Stimulated activated memory B cell treated with anti-CD40 and anti-IgM and Interleukin-4, amounts not matched to agents 10 μg/mL and 1 μg/mL and 100 μg/mL, for 72 hours (primary cell): ENCODE data around the gene DCDC1.

Experiments
- ATAC-seq: fragments of 150-1000 bp; cut with Tn5 transposase; 2 replicates; pipeline ENCODE4 v1.10.0; 2021
- H3K27ac Mint-ChIP-seq: one replicate; pipeline ENCODE4 v1.8.0; 2022; ENCODE audit warnings: mild to moderate bottlenecking, mixed read lengths
- H3K27me3 Mint-ChIP-seq: one replicate; pipeline ENCODE4 v1.8.0; 2022; ENCODE audit warnings: mixed read lengths
- H3K36me3 Mint-ChIP-seq: one replicate; pipeline ENCODE4 v1.8.0; 2022; ENCODE audit warnings: mixed read lengths
- H3K4me1 Mint-ChIP-seq: one replicate; pipeline ENCODE4 v1.8.0; 2022; ENCODE audit warnings: mixed read lengths
- H3K4me3 Mint-ChIP-seq: one replicate; pipeline ENCODE4 v1.8.0; 2022; ENCODE audit warnings: mild to moderate bottlenecking, moderate library complexity, mixed read lengths
- H3K9me3 Mint-ChIP-seq: one replicate; pipeline ENCODE4 v1.8.0; 2022; ENCODE audit warnings: mixed read lengths

Gene DCDC1

DNA sequence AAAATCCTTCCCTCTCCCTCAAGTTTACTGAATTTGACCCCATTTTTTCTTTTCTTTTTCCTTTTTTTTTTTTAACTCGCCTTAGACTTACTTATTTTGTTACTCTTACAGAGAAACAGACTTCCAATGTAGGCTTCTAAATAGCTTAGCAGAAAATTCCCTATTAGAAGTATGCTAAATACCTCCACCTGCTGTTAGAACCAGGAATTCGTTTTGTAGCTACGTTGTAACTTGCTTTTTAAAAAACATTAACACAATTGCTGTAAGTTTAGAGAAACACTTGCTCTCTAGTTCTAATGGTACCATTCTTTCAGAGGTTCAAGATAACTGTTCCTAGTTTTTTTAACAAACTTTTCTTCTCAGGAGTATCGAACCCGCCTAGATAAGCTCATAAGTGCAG, 324.2 kb downstream of the DCDC1 start:
- Mint-ChIP-seq H3K4me1 (no peaks in the 10 kb centered on the region), H3K4me3 (no peak overlapping the region), H3K27me3 (no peaks in the 10 kb centered on the region), H3K27ac (no peak overlapping the region), H3K36me3 (no peaks in the 10 kb centered on the region), H3K9me3 (no peaks in the 10 kb centered on the region)
- ATAC-seq = no peak

- Mint-ChIP-seq H3K36me3 (no peaks in the 10 kb centered on the region), H3K27me3 (no peaks in the 10 kb centered on the region), H3K27ac (no peak overlapping the region), H3K9me3 (no peaks in the 10 kb centered on the region), H3K4me3 (no peak overlapping the region), H3K4me1 (no peaks in the 10 kb centered on the region)
- ATAC-seq = no peak
These were observed 339.3 kb downstream of the DCDC1 start for GRCh38 chr11:31030138-31030792.

DNA sequence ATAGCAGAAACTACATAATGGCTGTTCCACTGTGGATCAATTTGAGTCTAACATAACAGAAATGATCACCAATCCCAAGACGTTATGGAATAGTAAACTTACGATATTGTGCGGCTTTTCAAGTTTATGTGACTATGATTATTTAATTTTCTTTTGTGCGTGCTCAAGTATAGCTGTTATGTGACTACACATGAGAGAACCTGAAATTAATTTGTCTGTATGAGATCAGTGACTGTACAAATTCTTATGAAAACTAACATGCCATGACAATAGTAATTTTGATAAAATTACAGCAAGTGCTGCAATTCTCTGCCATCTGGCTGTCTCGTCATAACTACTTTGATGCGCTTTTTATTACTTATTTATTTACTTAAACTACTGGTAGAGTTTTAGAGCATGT, 343.2 kb downstream of the DCDC1 start:
- no peaks in the 10 kb centered on the region for H3K9me3 Mint-ChIP-seq
- H3K4me1 Mint-ChIP-seq = no peaks in the 10 kb centered on the region
- H3K36me3 Mint-ChIP-seq = no peaks in the 10 kb centered on the region
- ATAC-seq = no peak
- no peaks in the 10 kb centered on the region for H3K27me3 Mint-ChIP-seq
- no peak overlapping the region for H3K27ac Mint-ChIP-seq
- no peak overlapping the region for H3K4me3 Mint-ChIP-seq

DNA sequence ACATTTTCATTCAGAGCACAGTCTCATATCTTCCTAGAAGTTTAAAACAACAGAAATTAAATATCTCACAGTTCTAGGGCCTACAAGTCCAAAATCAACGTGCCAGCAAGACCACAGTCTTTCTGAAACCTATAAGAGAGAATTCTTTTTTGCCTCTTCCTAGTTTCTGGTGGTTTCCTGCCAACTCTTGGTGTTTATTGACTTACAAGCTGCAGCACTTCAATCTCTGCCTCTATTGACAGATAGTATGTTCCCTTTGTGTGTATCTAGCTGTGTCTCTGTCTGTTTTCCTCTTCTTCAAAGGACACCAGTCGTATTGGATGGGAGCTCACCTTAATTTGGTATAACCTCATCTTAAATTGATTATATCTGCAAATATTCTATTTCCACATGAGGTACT, 347.5 kb downstream of the DCDC1 start:
- Mint-ChIP-seq H3K9me3 (no peaks in the 10 kb centered on the region), H3K27ac (no peak overlapping the region), H3K27me3 (no peaks in the 10 kb centered on the region), H3K36me3 (no peaks in the 10 kb centered on the region), H3K4me3 (no peak overlapping the region), H3K4me1 (no peaks in the 10 kb centered on the region)
- no peak for ATAC-seq

GRCh38 chr11:31019786-31020185, 349.8 kb downstream of the DCDC1 start:
- Mint-ChIP-seq H3K4me1 (no peaks in the 10 kb centered on the region), H3K27me3 (no peaks in the 10 kb centered on the region), H3K4me3 (no peak overlapping the region), H3K9me3 (no peaks in the 10 kb centered on the region), H3K27ac (no peak overlapping the region), H3K36me3 (no peaks in the 10 kb centered on the region)
- no peak for ATAC-seq

GRCh38 chr11:31005202-31005601, 364.3 kb downstream of the DCDC1 start:
- Mint-ChIP-seq H3K27me3 (no peaks in the 10 kb centered on the region), H3K4me3 (no peak overlapping the region), H3K4me1 (no peaks in the 10 kb centered on the region), H3K27ac (no peak overlapping the region), H3K36me3 (no peaks in the 10 kb centered on the region), H3K9me3 (peaks cover 4% of the 10 kb centered on the region)
- no peak for ATAC-seq

- no peak for ATAC-seq
These were observed 368.1 kb downstream of the DCDC1 start for GRCh38 chr11:31001427-31001826.

GRCh38 chr11:31000381-31000780, 369.2 kb downstream of the DCDC1 start:
- peaks cover 3% of the 10 kb centered on the region for H3K9me3 Mint-ChIP-seq
- H3K27ac Mint-ChIP-seq = no peak overlapping the region
- H3K27me3 Mint-ChIP-seq = no peaks in the 10 kb centered on the region
- H3K36me3 Mint-ChIP-seq = no peaks in the 10 kb centered on the region
- ATAC-seq = no peak
- H3K4me1 Mint-ChIP-seq = no peaks in the 10 kb centered on the region
- H3K4me3 Mint-ChIP-seq = no peak overlapping the region

More at GRCh38 chr11:31001427-31001826, 368.1 kb downstream of the DCDC1 start:
- Mint-ChIP-seq H3K27ac (no peak overlapping the region), H3K9me3 (peaks cover 7% of the 10 kb centered on the region), H3K4me1 (no peaks in the 10 kb centered on the region), H3K36me3 (no peaks in the 10 kb centered on the region), H3K4me3 (no peak overlapping the region), H3K27me3 (no peaks in the 10 kb centered on the region)

DNA sequence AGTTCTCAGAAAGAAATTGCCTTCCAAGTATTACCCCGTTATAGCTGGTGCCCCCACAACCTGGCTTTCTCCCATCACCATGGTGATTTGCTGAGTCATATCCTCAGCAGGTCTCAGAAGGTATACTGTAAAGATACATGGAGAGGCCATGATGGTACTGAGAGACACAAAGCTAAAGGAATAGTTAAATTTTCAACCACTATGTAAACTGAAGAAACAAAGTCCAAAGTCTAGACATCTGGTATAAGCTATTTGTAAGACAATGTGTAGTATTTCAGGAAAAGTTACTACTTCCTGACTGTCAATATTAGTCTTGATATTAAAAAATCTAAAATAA, 377.1 kb downstream of the DCDC1 start:
- no peaks in the 10 kb centered on the region for H3K36me3 Mint-ChIP-seq
- H3K27me3 Mint-ChIP-seq = no peaks in the 10 kb centered on the region
- no peak overlapping the region for H3K27ac Mint-ChIP-seq
- H3K4me1 Mint-ChIP-seq = no peaks in the 10 kb centered on the region
- ATAC-seq = no peak
- no peaks in the 10 kb centered on the region for H3K9me3 Mint-ChIP-seq
- H3K4me3 Mint-ChIP-seq = no peak overlapping the region

GRCh38 chr11:30991802-30992512, 377.6 kb downstream of the DCDC1 start:
- Mint-ChIP-seq H3K9me3 (no peaks in the 10 kb centered on the region), H3K4me1 (no peaks in the 10 kb centered on the region), H3K4me3 (no peak overlapping the region), H3K36me3 (no peaks in the 10 kb centered on the region), H3K27me3 (no peaks in the 10 kb centered on the region), H3K27ac (no peak overlapping the region)
- no peak for ATAC-seq

GRCh38 chr11:30991376-30991775, 378.2 kb downstream of the DCDC1 start:
- Mint-ChIP-seq H3K27me3 (no peaks in the 10 kb centered on the region), H3K9me3 (no peaks in the 10 kb centered on the region), H3K27ac (no peak overlapping the region), H3K4me3 (no peak overlapping the region), H3K4me1 (no peaks in the 10 kb centered on the region), H3K36me3 (no peaks in the 10 kb centered on the region)
- ATAC-seq = no peak

DNA sequence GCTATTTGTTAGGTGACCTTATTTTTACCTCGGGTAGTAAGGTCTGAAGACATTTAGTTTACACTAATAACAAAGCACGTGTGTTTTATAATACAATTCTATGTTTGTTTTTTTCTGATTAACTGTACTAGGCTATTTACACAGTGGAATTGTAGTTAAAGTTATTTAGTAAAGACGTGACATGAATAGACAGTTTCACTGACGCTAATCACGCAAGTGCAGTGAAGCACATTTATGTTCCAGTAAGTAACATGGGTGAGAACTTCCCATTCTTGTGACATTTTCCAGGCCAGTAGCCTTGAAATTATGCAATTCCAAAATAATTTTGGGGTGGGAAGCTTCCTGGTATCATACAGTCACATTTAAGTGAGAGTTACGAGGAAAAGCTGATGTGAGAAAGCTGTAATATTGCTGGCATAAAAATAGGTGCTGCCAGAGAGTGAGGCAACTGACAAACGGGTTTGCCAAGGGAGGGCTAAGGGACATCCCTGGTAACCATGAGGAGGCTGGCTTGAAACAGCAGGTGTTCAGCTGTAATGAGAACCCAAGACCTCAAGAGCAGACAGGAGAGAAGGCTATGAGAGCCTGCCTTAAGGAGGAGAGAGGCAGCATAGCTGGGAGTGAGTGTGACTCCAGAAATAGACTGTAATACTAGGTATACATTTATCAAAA, 378.8 kb downstream of the DCDC1 start:
- H3K27me3 Mint-ChIP-seq = no peaks in the 10 kb centered on the region
- ATAC-seq = no peak
- H3K36me3 Mint-ChIP-seq = no peaks in the 10 kb centered on the region
- H3K4me1 Mint-ChIP-seq = no peaks in the 10 kb centered on the region
- no peak overlapping the region for H3K27ac Mint-ChIP-seq
- H3K9me3 Mint-ChIP-seq = no peaks in the 10 kb centered on the region
- no peak overlapping the region for H3K4me3 Mint-ChIP-seq

- H3K4me3 Mint-ChIP-seq = no peak overlapping the region
- H3K27ac Mint-ChIP-seq = no peak overlapping the region
- no peaks in the 10 kb centered on the region for H3K36me3 Mint-ChIP-seq
These were observed 381.7 kb downstream of the DCDC1 start for GRCh38 chr11:30987819-30988218.

GRCh38 chr11:30985536-30985935, 384.0 kb downstream of the DCDC1 start:
- no peak overlapping the region for H3K4me3 Mint-ChIP-seq
- no peaks in the 10 kb centered on the region for H3K36me3 Mint-ChIP-seq
- no peaks in the 10 kb centered on the region for H3K4me1 Mint-ChIP-seq
- H3K27ac Mint-ChIP-seq = no peak overlapping the region
- no peaks in the 10 kb centered on the region for H3K9me3 Mint-ChIP-seq
- ATAC-seq = no peak
- H3K27me3 Mint-ChIP-seq = no peaks in the 10 kb centered on the region

More at GRCh38 chr11:30987819-30988218, 381.7 kb downstream of the DCDC1 start:
- Mint-ChIP-seq H3K27me3 (no peaks in the 10 kb centered on the region), H3K9me3 (no peaks in the 10 kb centered on the region), H3K4me1 (no peaks in the 10 kb centered on the region)
- no peak for ATAC-seq

GRCh38 chr11:30984827-30985226, 384.7 kb downstream of the DCDC1 start:
- Mint-ChIP-seq H3K27me3 (no peaks in the 10 kb centered on the region), H3K27ac (no peak overlapping the region), H3K4me1 (no peaks in the 10 kb centered on the region), H3K4me3 (no peak overlapping the region), H3K36me3 (no peaks in the 10 kb centered on the region), H3K9me3 (no peaks in the 10 kb centered on the region)
- ATAC-seq = no peak

DNA sequence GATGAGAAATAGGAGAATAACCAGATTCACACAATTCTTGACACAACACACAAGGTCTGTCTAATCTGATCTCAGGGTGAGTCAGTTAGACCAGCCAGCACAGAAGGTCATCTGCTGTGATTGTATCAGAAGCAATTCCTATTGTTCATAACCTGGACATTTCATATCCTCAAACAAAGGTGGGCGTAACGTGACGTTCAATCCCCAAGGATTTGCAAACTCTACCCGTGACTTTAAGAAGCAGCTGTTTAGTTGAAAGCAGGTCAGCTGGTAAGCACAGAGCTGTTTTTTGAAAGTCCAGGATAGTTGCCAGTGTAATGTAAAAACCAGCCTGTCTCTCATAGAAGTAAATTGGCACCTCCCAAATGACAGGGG, 385.1 kb downstream of the DCDC1 start:
- Mint-ChIP-seq H3K27me3 (no peaks in the 10 kb centered on the region), H3K9me3 (no peaks in the 10 kb centered on the region), H3K27ac (no peak overlapping the region), H3K4me1 (no peaks in the 10 kb centered on the region), H3K4me3 (no peak overlapping the region), H3K36me3 (no peaks in the 10 kb centered on the region)
- no peak for ATAC-seq
